ENCODE results near the gene ANKRD11. TPM values are rescaled to one million over a fixed set of nuclear protein-coding genes. Genes with fewer than 3 reads are reported as not detected.
A peak's percentile ranks its signal among the peaks of the same experiment; 100 is the strongest.

The ANKRD11 gene
- total RNA-seq, 1 experiment from 2014 or later = 266 TPM

DNA sequence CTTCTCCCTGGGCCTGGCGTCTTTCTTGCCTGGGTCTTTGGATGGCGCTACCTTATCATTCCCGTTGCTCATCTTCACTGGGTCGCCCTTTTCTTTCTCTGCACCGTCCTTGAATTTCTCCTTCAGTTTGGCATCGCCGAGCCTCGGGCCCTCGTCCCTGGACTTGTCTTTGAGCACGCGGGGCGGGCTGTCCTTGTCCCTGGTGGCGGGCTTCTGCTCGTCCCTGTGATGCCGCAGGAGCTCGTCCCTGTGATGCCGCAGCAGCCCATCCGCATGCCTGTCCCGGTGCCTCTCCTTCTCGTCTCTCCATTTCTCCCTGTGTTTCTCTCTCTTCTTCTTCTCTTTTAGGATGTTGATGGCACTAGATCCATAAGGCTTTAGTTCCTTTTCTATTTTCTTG, 208.5 kb downstream of the ANKRD11 start:
- DNase-seq (ENCODE audit: low read depth, low spot score) = no peak
- H2AFZ ChIP-seq (ENCODE audit: low read depth, low read length, poor library complexity, severe bottlenecking) = no peak overlapping the region
- no peak overlapping the region for H3K27ac ChIP-seq (ENCODE audit: low read depth, low read length)
- H4K20me1 ChIP-seq (ENCODE audit: insufficient read depth) = peaks cover 3% of the 10 kb centered on the region; the same call in 1 of the 2 replicates
- H3K4me3 ChIP-seq (replicated peaks in 1 of 2; ENCODE audit: low read depth in 1 of 2, low read length in 2 of 2) = no peak overlapping the region
- no peaks in the 10 kb centered on the region for H3K9me2 ChIP-seq (ENCODE audit: insufficient read depth)
- peaks cover 51 to 52% of the 10 kb centered on the region in 2 experiments; a peak in 3 of 4 replicates for H3K36me3 ChIP-seq (ENCODE audit: control insufficient read depth in 1 of 2, insufficient read depth in 2 of 2, low read length in 2 of 2)
- no peak for ATAC-seq
- H3K79me2 ChIP-seq (ENCODE audit: insufficient read depth, low read length) = peaks cover 14% of the 10 kb centered on the region; the same call in 1 of the 2 replicates
- TF ChIP-seq YY1 (IDR thresholded peaks at IDR 0.05; ENCODE audit: extremely low read depth, insufficient replicate concordance, low read depth, low read length) (no peak), SIN3A (IDR thresholded peaks at IDR 0.05; ENCODE audit: low read depth) (no peak), EZH2 (IDR thresholded peaks at IDR 0.05) (no peak), TCF7L2 (IDR thresholded peaks at IDR 0.05; ENCODE audit: borderline replicate concordance, extremely low read depth, insufficient read depth, insufficient read length) (no peak), ELF1 (IDR thresholded peaks at IDR 0.05; ENCODE audit: borderline replicate concordance, low read depth) (no peak), SRF (IDR thresholded peaks at IDR 0.05; ENCODE audit: low read depth) (no peak)
- TF ChIP-seq, protein P1, sequence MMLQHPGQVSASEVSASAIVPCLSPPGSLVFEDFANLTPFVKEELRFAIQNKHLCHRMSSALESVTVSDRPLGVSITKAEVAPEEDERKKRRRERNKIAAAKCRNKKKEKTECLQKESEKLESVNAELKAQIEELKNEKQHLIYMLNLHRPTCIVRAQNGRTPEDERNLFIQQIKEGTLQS (IDR thresholded peaks at IDR 0.05) = no peak
- BruUV-seq (replicated peaks) = no TSS peak
- H3K9ac ChIP-seq (ENCODE audit: low read length) = no peak overlapping the region
- ChIA-PET RAD21 (ENCODE audit: low non-redundant PET in 1 of 2, low total read pairs in 2 of 2, uncharacterized antibody in 2 of 2, unreplicated experiment in 2 of 2) (no interaction called here), CTCF (no interaction called here), POLR2A (no interaction called here)
- H3K27me3 ChIP-seq (ENCODE audit: insufficient read depth, low read length) = no peaks in the 10 kb centered on the region
- H3K4me2 ChIP-seq (ENCODE audit: low read length) = no peak overlapping the region
- H3K4me1 ChIP-seq (ENCODE audit: control insufficient read depth in 1 of 2, insufficient read depth in 2 of 2, low read length in 2 of 2) = no peaks in the 10 kb centered on the region
- intact Hi-C loops (cut with micrococcal nuclease) = no loop called here
- H3K9me3 ChIP-seq (ENCODE audit: control insufficient read depth in 1 of 2, insufficient read depth in 1 of 2, low read depth in 1 of 2, low read length in 2 of 2) = no peaks in the 10 kb centered on the region

DNA sequence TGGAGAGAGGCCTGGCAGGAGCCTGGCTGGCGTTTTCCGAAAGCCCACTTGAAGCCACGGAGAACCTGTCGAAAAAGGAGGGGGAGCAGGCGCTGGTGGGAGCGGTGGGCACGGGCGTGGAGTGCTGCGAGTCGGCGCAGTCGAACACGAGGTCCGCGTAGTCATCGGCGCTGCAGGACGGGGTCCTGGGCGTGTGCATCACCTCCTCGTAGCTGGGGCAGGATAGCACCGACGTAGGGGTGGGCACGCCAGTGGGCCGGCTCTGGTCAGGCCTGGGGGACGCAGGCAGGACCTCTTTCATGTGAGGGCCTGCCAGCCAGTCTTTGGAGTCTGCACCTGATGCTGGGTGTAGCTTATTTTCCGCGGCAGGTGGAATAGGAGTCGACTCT, 209.2 kb downstream of the ANKRD11 start:
- Histone ChIP-seq H3K9ac (ENCODE audit: low read length) (no peak overlapping the region), H3K79me2 (ENCODE audit: insufficient read depth, low read length) (peaks cover 15% of the 10 kb centered on the region; the same call in 1 of the 2 replicates), H3K27me3 (ENCODE audit: insufficient read depth, low read length) (no peaks in the 10 kb centered on the region), H3K9me2 (ENCODE audit: insufficient read depth) (no peaks in the 10 kb centered on the region), H3K4me2 (ENCODE audit: low read length) (no peak overlapping the region), H3K4me1 (ENCODE audit: control insufficient read depth in 1 of 2, insufficient read depth in 2 of 2, low read length in 2 of 2) (no peaks in the 10 kb centered on the region), H2AFZ (ENCODE audit: low read depth, low read length, poor library complexity, severe bottlenecking) (no peak overlapping the region), H3K9me3 (ENCODE audit: control insufficient read depth in 1 of 2, insufficient read depth in 1 of 2, low read depth in 1 of 2, low read length in 2 of 2) (no peaks in the 10 kb centered on the region), H3K27ac (ENCODE audit: low read depth, low read length) (no peak overlapping the region), H4K20me1 (ENCODE audit: insufficient read depth) (peaks cover 3% of the 10 kb centered on the region; the same call in 1 of the 2 replicates), H3K36me3 (ENCODE audit: control insufficient read depth in 1 of 2, insufficient read depth in 2 of 2, low read length in 2 of 2) (peaks cover 49% of the 10 kb centered on the region in 2 experiments; a peak in 3 of 4 replicates), H3K4me3 (replicated peaks in 1 of 2; ENCODE audit: low read depth in 1 of 2, low read length in 2 of 2) (no peak overlapping the region)
- BruUV-seq (replicated peaks) = no TSS peak
- intact Hi-C loops (cut with micrococcal nuclease) = no loop called here
- TF ChIP-seq, protein P2, sequence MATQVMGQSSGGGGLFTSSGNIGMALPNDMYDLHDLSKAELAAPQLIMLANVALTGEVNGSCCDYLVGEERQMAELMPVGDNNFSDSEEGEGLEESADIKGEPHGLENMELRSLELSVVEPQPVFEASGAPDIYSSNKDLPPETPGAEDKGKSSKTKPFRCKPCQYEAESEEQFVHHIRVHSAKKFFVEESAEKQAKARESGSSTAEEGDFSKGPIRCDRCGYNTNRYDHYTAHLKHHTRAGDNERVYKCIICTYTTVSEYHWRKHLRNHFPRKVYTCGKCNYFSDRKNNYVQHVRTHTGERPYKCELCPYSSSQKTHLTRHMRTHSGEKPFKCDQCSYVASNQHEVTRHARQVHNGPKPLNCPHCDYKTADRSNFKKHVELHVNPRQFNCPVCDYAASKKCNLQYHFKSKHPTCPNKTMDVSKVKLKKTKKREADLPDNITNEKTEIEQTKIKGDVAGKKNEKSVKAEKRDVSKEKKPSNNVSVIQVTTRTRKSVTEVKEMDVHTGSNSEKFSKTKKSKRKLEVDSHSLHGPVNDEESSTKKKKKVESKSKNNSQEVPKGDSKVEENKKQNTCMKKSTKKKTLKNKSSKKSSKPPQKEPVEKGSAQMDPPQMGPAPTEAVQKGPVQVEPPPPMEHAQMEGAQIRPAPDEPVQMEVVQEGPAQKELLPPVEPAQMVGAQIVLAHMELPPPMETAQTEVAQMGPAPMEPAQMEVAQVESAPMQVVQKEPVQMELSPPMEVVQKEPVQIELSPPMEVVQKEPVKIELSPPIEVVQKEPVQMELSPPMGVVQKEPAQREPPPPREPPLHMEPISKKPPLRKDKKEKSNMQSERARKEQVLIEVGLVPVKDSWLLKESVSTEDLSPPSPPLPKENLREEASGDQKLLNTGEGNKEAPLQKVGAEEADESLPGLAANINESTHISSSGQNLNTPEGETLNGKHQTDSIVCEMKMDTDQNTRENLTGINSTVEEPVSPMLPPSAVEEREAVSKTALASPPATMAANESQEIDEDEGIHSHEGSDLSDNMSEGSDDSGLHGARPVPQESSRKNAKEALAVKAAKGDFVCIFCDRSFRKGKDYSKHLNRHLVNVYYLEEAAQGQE (IDR thresholded peaks at IDR 0.05; ENCODE audit: low read depth) = no peak
- peak; percentile 42; the same call in 1 of the 2 replicates for TF ChIP-seq POLR2AphosphoS5 (IDR thresholded peaks at IDR 0.05; ENCODE audit: low read depth, low read length)
- CTCF ChIA-PET = no interaction called here
- POLR2A ChIA-PET = no interaction called here
- no peak for DNase-seq (ENCODE audit: low read depth, low spot score)
- RAD21 ChIA-PET (ENCODE audit: low non-redundant PET in 1 of 2, low total read pairs in 2 of 2, uncharacterized antibody in 2 of 2, unreplicated experiment in 2 of 2) = no interaction called here
- no peak for ATAC-seq

All from HCT116 (cell line).